ENCODE results near the gene TMEM74B. TPM values are rescaled to one million over a fixed set of nuclear protein-coding genes. Genes with fewer than 3 reads are reported as not detected.
A peak's percentile ranks its signal among the peaks of the same experiment; 100 is the strongest.
"Not testable (repeated sequence)": the region's sequence is repeated elsewhere in the genome, so short reads cannot be mapped to it uniquely, and the experiment has no call there.

Gene TMEM74B
- total RNA-seq, 2 donors from 2014 or later: 0.32 TPM; not detected in 1

GRCh38 chr20:1164871-1165270 lies 19.9 kb downstream of the TMEM74B start:
- no peak for ATAC-seq
- Mint-ChIP-seq H3K36me3 (ENCODE audit: low read depth) (peaks cover 37% of the 10 kb centered on the region), H3K4me3 (no peak overlapping the region)

GRCh38 chr20:1163653-1164052 lies 21.1 kb downstream of the TMEM74B start:
- H3K27me3 Mint-ChIP-seq: no peaks in the 10 kb centered on the region
- peaks cover 35% of the 10 kb centered on the region for H3K36me3 Mint-ChIP-seq (ENCODE audit: low read depth)
- H3K27ac Mint-ChIP-seq: no peak overlapping the region
- ATAC-seq (no peak), DNase-seq (no peak)
- no peaks in the 10 kb centered on the region for H3K9me3 ChIP-seq (ENCODE audit: control insufficient read depth, low read length, poor library complexity, severe bottlenecking)
- H3K4me3 Mint-ChIP-seq: no peak overlapping the region
- H3K4me1 Mint-ChIP-seq: peaks cover 5% of the 10 kb centered on the region

More at GRCh38 chr20:1164871-1165270, 19.9 kb downstream of the TMEM74B start:
- Mint-ChIP-seq H3K27ac (no peak overlapping the region), H3K4me1 (peaks cover 5% of the 10 kb centered on the region), H3K27me3 (no peaks in the 10 kb centered on the region)
- no peak for DNase-seq
- H3K9me3 ChIP-seq (ENCODE audit: control insufficient read depth, low read length, poor library complexity, severe bottlenecking): no peaks in the 10 kb centered on the region

- Mint-ChIP-seq H3K27ac (no peak overlapping the region), H3K36me3 (ENCODE audit: low read depth) (peaks cover 29% of the 10 kb centered on the region), H3K27me3 (no peaks in the 10 kb centered on the region), H3K4me3 (no peak overlapping the region), H3K4me1 (peaks cover 5% of the 10 kb centered on the region)
- H3K9me3 ChIP-seq (ENCODE audit: control insufficient read depth, low read length, poor library complexity, severe bottlenecking): no peaks in the 10 kb centered on the region
- ATAC-seq (no peak), DNase-seq (no peak)
Observed at GRCh38 chr20:1163105-1163504, 21.7 kb downstream of the TMEM74B start.

- no peak for DNase-seq
- no peak for ATAC-seq
- peaks cover 10% of the 10 kb centered on the region for H3K4me1 Mint-ChIP-seq
- H3K27me3 Mint-ChIP-seq: no peaks in the 10 kb centered on the region
- peak overlapping the region; percentile 19 for H3K4me3 Mint-ChIP-seq
- H3K36me3 Mint-ChIP-seq (ENCODE audit: low read depth): peaks cover 21% of the 10 kb centered on the region
- H3K27ac Mint-ChIP-seq: no peak overlapping the region
- no peaks in the 10 kb centered on the region for H3K9me3 ChIP-seq (ENCODE audit: control insufficient read depth, low read length, poor library complexity, severe bottlenecking)
Observed at GRCh38 chr20:1160991-1161390, 23.8 kb downstream of the TMEM74B start.

GRCh38 chr20:1160496-1160895 lies 24.3 kb downstream of the TMEM74B start:
- Mint-ChIP-seq H3K27ac (no peak overlapping the region), H3K36me3 (ENCODE audit: low read depth) (peaks cover 20% of the 10 kb centered on the region), H3K4me1 (peaks cover 8% of the 10 kb centered on the region), H3K4me3 (peak overlapping the region; percentile 19), H3K27me3 (no peaks in the 10 kb centered on the region)
- no peak for DNase-seq
- H3K9me3 ChIP-seq (ENCODE audit: control insufficient read depth, low read length, poor library complexity, severe bottlenecking): no peaks in the 10 kb centered on the region
- ATAC-seq: no peak

- Mint-ChIP-seq H3K36me3 (ENCODE audit: low read depth) (peaks cover 11% of the 10 kb centered on the region), H3K27me3 (no peaks in the 10 kb centered on the region), H3K4me1 (peaks cover 19% of the 10 kb centered on the region), H3K4me3 (no peak overlapping the region), H3K27ac (no peak overlapping the region)
- ATAC-seq: no peak
- no peak for DNase-seq
- H3K9me3 ChIP-seq (ENCODE audit: control insufficient read depth, low read length, poor library complexity, severe bottlenecking): no peaks in the 10 kb centered on the region
Observed at GRCh38 chr20:1155342-1155741, 29.4 kb downstream of the TMEM74B start.

- Mint-ChIP-seq H3K36me3 (ENCODE audit: low read depth) (peaks cover 10% of the 10 kb centered on the region), H3K27ac (no peak overlapping the region), H3K27me3 (no peaks in the 10 kb centered on the region)
Observed at GRCh38 chr20:1154691-1155090, 30.1 kb downstream of the TMEM74B start.

GRCh38 chr20:1154226-1154625 lies 30.6 kb downstream of the TMEM74B start:
- H3K4me1 Mint-ChIP-seq: peaks cover 19% of the 10 kb centered on the region
- H3K4me3 Mint-ChIP-seq: no peak overlapping the region
- no peaks in the 10 kb centered on the region for H3K9me3 ChIP-seq (ENCODE audit: control insufficient read depth, low read length, poor library complexity, severe bottlenecking)
- no peak for DNase-seq
- no peaks in the 10 kb centered on the region for H3K27me3 Mint-ChIP-seq
- no peak for ATAC-seq
- H3K27ac Mint-ChIP-seq: no peak overlapping the region
- H3K36me3 Mint-ChIP-seq (ENCODE audit: low read depth): peaks cover 10% of the 10 kb centered on the region

More at GRCh38 chr20:1154691-1155090, 30.1 kb downstream of the TMEM74B start:
- no peak overlapping the region for H3K4me3 Mint-ChIP-seq
- DNase-seq (no peak), ATAC-seq (no peak)
- no peaks in the 10 kb centered on the region for H3K9me3 ChIP-seq (ENCODE audit: control insufficient read depth, low read length, poor library complexity, severe bottlenecking)
- peaks cover 19% of the 10 kb centered on the region for H3K4me1 Mint-ChIP-seq

- no peaks in the 10 kb centered on the region for H3K9me3 ChIP-seq (ENCODE audit: control insufficient read depth, low read length, poor library complexity, severe bottlenecking)
- Mint-ChIP-seq H3K4me3 (no peak overlapping the region), H3K27me3 (no peaks in the 10 kb centered on the region), H3K27ac (no peak overlapping the region), H3K4me1 (peaks cover 22% of the 10 kb centered on the region), H3K36me3 (ENCODE audit: low read depth) (peaks cover 16% of the 10 kb centered on the region)
- ATAC-seq (no peak), DNase-seq (no peak)
Observed at GRCh38 chr20:1150968-1151367, 33.8 kb downstream of the TMEM74B start.

- H3K4me3 Mint-ChIP-seq: no peak overlapping the region
- H3K27me3 Mint-ChIP-seq: no peaks in the 10 kb centered on the region
- no peaks in the 10 kb centered on the region for H3K9me3 ChIP-seq (ENCODE audit: control insufficient read depth, low read length, poor library complexity, severe bottlenecking)
- peaks cover 17% of the 10 kb centered on the region for H3K36me3 Mint-ChIP-seq (ENCODE audit: low read depth)
- ATAC-seq (peak; percentile 35), DNase-seq (no peak)
- H3K4me1 Mint-ChIP-seq: peaks cover 24% of the 10 kb centered on the region
- no peak overlapping the region for H3K27ac Mint-ChIP-seq
Observed at GRCh38 chr20:1150218-1150617, 34.6 kb downstream of the TMEM74B start.

- H3K36me3 Mint-ChIP-seq (ENCODE audit: low read depth): peaks cover 17% of the 10 kb centered on the region
Observed at GRCh38 chr20:1149812-1150211, 35.0 kb downstream of the TMEM74B start.

GRCh38 chr20:1146957-1147356 lies 37.8 kb downstream of the TMEM74B start:
- Mint-ChIP-seq H3K27ac (peak overlapping the region; percentile 72), H3K4me1 (peaks cover 25% of the 10 kb centered on the region), H3K4me3 (no peak overlapping the region), H3K27me3 (no peaks in the 10 kb centered on the region), H3K36me3 (ENCODE audit: low read depth) (peaks cover 12% of the 10 kb centered on the region)
- no peaks in the 10 kb centered on the region for H3K9me3 ChIP-seq (ENCODE audit: control insufficient read depth, low read length, poor library complexity, severe bottlenecking)
- no peak for DNase-seq
- no peak for ATAC-seq

More at GRCh38 chr20:1149812-1150211, 35.0 kb downstream of the TMEM74B start:
- DNase-seq; H3K27ac Mint-ChIP-seq; ATAC-seq; H3K27me3 Mint-ChIP-seq; H3K9me3 ChIP-seq (ENCODE audit: control insufficient read depth, low read length, poor library complexity, severe bottlenecking); H3K4me3 Mint-ChIP-seq: not testable (repeated sequence)
- H3K4me1 Mint-ChIP-seq: peaks cover 24% of the 10 kb centered on the region

GRCh38 chr20:1144401-1145172 lies 40.2 kb downstream of the TMEM74B start:
- H3K4me1 Mint-ChIP-seq: peaks cover 21% of the 10 kb centered on the region
- DNase-seq (no peak), ATAC-seq (peak; percentile 50)
- H3K27me3 Mint-ChIP-seq: no peaks in the 10 kb centered on the region
- H3K9me3 ChIP-seq (ENCODE audit: control insufficient read depth, low read length, poor library complexity, severe bottlenecking): no peaks in the 10 kb centered on the region
- H3K27ac Mint-ChIP-seq: peak overlapping the region; percentile 21
- H3K4me3 Mint-ChIP-seq: no peak overlapping the region
- peaks cover 11% of the 10 kb centered on the region for H3K36me3 Mint-ChIP-seq (ENCODE audit: low read depth)

- Mint-ChIP-seq H3K4me3 (no peak overlapping the region), H3K4me1 (peaks cover 14% of the 10 kb centered on the region), H3K27ac (peak overlapping the region; percentile 16), H3K36me3 (ENCODE audit: low read depth) (peaks cover 10% of the 10 kb centered on the region), H3K27me3 (no peaks in the 10 kb centered on the region)
- no peak for DNase-seq
- no peaks in the 10 kb centered on the region for H3K9me3 ChIP-seq (ENCODE audit: control insufficient read depth, low read length, poor library complexity, severe bottlenecking)
- no peak for ATAC-seq
Observed at GRCh38 chr20:1137236-1137635, 47.5 kb downstream of the TMEM74B start.
